ENCODE data around the gene NDUFA5.

Gene NDUFA5

GRCh38 chr7:123557398-123558288 lies at the start of gene NDUFA5:
NDUFA5 (minus strand) TSS chr7:123557818; CDS start chr7:123557795, 23 bp downstream.
- DNase-seq (ENCODE audit: extremely low read depth, low read depth), result peak; percentile 99
- TF ChIP-seq CTCF (IDR thresholded peaks at IDR 0.05; ENCODE audit: low read depth, low read length, missing control alignments), result no peak
- H3K4me3 ChIP-seq (replicated peaks; ENCODE audit: low read depth, low read length), result peak within 1 kb of the TSS; percentile 73

- no peak overlapping the region for H3K4me3 ChIP-seq (replicated peaks; ENCODE audit: low read depth, low read length)
- no peak for DNase-seq (ENCODE audit: extremely low read depth, low read depth)
- no peak for TF ChIP-seq CTCF (IDR thresholded peaks at IDR 0.05; ENCODE audit: low read depth, low read length, missing control alignments)
Measured at GRCh38 chr7:123604739-123605138, 47.1 kb upstream of the NDUFA5 start.

- TF ChIP-seq CTCF (IDR thresholded peaks at IDR 0.05; ENCODE audit: low read depth, low read length, missing control alignments), result no peak
- no peak overlapping the region for H3K4me3 ChIP-seq (replicated peaks; ENCODE audit: low read depth, low read length)
- DNase-seq (ENCODE audit: extremely low read depth, low read depth), result no peak
Measured at GRCh38 chr7:123602648-123603047, 45.0 kb upstream of the NDUFA5 start.

GRCh38 chr7:123601530-123601929 lies 43.9 kb upstream of the NDUFA5 start, which contains the start of gene ASB15:
ASB15 (plus strand) TSS chr7:123601821; CDS start chr7:123614503, 12,682 bp downstream.
- TF ChIP-seq CTCF (IDR thresholded peaks at IDR 0.05; ENCODE audit: low read depth, low read length, missing control alignments), result no peak
- no peak for DNase-seq (ENCODE audit: extremely low read depth, low read depth)
- H3K4me3 ChIP-seq (replicated peaks; ENCODE audit: low read depth, low read length), result no peak within 1 kb of the TSS

GRCh38 chr7:123600876-123601275 lies 43.3 kb upstream of the NDUFA5 start:
- H3K4me3 ChIP-seq (replicated peaks; ENCODE audit: low read depth, low read length), result no peak overlapping the region
- DNase-seq (ENCODE audit: extremely low read depth, low read depth), result no peak
- no peak for TF ChIP-seq CTCF (IDR thresholded peaks at IDR 0.05; ENCODE audit: low read depth, low read length, missing control alignments)

GRCh38 chr7:123599766-123600165 lies 42.1 kb upstream of the NDUFA5 start:
- no peak for DNase-seq (ENCODE audit: extremely low read depth, low read depth)
- TF ChIP-seq CTCF (IDR thresholded peaks at IDR 0.05; ENCODE audit: low read depth, low read length, missing control alignments), result no peak
- H3K4me3 ChIP-seq (replicated peaks; ENCODE audit: low read depth, low read length), result no peak overlapping the region

Measured in HFF-Myc (cell line).